IMR-90 (cell line): ENCODE results near the gene RAD51C.

Source experiments
- BHLHE40 ChIP-seq: fragments of 150-350 bp; IDR thresholded peaks from 2 replicates; pipeline ENCODE4 v1.6.1; 2016; ENCODE audit warnings: mild to moderate bottlenecking, low read depth, low read length
- CTCF ChIP-seq: conservative IDR thresholded peaks from 2 replicates; pipeline ENCODE4 v1.5.1; 2012; ENCODE audit warnings: mild to moderate bottlenecking, low read depth, low read length, improper control_type of control experiment

GRCh38 chr17:58722274-58722673 is 29.9 kb downstream of the RAD51C start:
- TF ChIP-seq BHLHE40 (no peak), CTCF (no peak)
